ENCODE data around the gene RFPL3. TPM values are rescaled to one million over a fixed set of nuclear protein-coding genes. Genes with fewer than 3 reads are reported as not detected.
"Not testable (repeated sequence)": the region's sequence is repeated elsewhere in the genome, so short reads cannot be mapped to it uniquely, and the experiment has no call there.

RFPL3 gene
- total RNA-seq, 6 donors from 2014 or later = not detected

GRCh38 chr22:32341122-32341740 is 16.4 kb upstream of the RFPL3 start:
- 81 to 82% methylated on average over 13 of the region's 13 CpGs for WGBS, 2 donors
- no peak for TF ChIP-seq POLR2AphosphoS5 (IDR thresholded peaks at IDR 0.05)
- H3K4me3 ChIP-seq = no peak overlapping the region
- H3K36me3 ChIP-seq = no peaks in the 10 kb centered on the region
- H3K27me3 ChIP-seq = no peaks in the 10 kb centered on the region
- no peak overlapping the region for H3K27ac ChIP-seq
- no peak for DNase-seq
- no peaks in the 10 kb centered on the region for H3K9me3 ChIP-seq
- ATAC-seq (ENCODE audit: low FRiP score in 2 of 2) = peak in 1 of 2 donors; percentile 22
- peaks cover 3 to 10% (median 7%) of the 10 kb centered on the region in 4 donors for H3K4me1 ChIP-seq

- no peaks in the 10 kb centered on the region for H3K27me3 ChIP-seq
- no peak overlapping the region for H3K27ac ChIP-seq
- 82 to 85% methylated on average over 2 of the region's 2 CpGs for WGBS, 2 donors
Measured at GRCh38 chr22:32342977-32343376, 14.7 kb upstream of the RFPL3 start.

GRCh38 chr22:32343941-32344340 is 13.7 kb upstream of the RFPL3 start:
- H3K4me1 ChIP-seq = no peaks in the 10 kb centered on the region
- TF ChIP-seq POLR2AphosphoS5 (IDR thresholded peaks at IDR 0.05) (no peak), POLR2A (IDR thresholded peaks at IDR 0.05) (no peak), EP300 (IDR thresholded peaks at IDR 0.05) (no peak), CTCF (IDR thresholded peaks at IDR 0.05) (no peak)
- no peak overlapping the region for H3K4me3 ChIP-seq
- 47 to 71% methylated on average over 5 of the region's 5 CpGs for WGBS, 2 donors
- H3K27me3 ChIP-seq = no peaks in the 10 kb centered on the region
- no peak for DNase-seq
- ATAC-seq (ENCODE audit: low FRiP score in 2 of 2) = no peak
- H3K27ac ChIP-seq = no peak overlapping the region
- no peaks in the 10 kb centered on the region for H3K36me3 ChIP-seq
- H3K9me3 ChIP-seq = no peaks in the 10 kb centered on the region

More at GRCh38 chr22:32342977-32343376, 14.7 kb upstream of the RFPL3 start:
- Histone ChIP-seq H3K36me3 (no peaks in the 10 kb centered on the region), H3K4me3 (no peak overlapping the region), H3K4me1 (peaks cover 0 to 5% (median 5%) of the 10 kb centered on the region in 4 donors), H3K9me3 (no peaks in the 10 kb centered on the region)
- TF ChIP-seq POLR2A (IDR thresholded peaks at IDR 0.05) = no peak
- TF ChIP-seq POLR2AphosphoS5 (IDR thresholded peaks at IDR 0.05) = no peak
- no peak for TF ChIP-seq EP300 (IDR thresholded peaks at IDR 0.05)
- no peak for TF ChIP-seq CTCF (IDR thresholded peaks at IDR 0.05)
- DNase-seq (no peak), ATAC-seq (ENCODE audit: low FRiP score in 2 of 2) (no peak)

DNA sequence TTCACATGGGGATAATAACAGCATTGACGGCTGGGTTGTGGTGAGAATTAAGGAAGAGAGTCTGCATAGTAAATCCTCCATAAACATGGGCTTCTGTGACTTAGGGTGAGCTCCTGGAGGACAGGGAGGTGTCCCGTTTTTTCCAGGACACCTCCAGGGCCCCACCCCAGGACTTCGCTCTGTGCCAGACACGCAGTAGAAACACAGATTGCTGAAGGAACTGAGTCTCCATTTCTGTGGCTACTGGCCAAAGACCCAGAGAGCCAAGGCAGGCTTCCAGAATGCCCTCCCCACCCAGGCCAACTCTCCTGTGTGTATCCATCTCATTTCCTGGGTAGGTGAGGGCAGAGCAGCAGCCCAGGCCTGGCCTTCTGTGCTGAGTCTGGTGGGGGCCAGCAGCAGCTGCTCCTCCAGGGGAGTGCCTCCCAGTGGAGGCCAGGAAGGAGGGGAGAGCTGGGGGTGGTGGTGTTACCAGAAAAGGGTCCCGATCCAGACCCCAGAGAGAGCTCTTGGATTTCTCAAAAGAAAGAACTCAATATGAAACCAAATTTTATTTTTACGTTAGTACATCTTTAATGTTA is 9.5 kb upstream of the RFPL3 start:
- Histone ChIP-seq H3K4me1 (no peaks in the 10 kb centered on the region), H3K27ac (no peak overlapping the region), H3K27me3 (no peaks in the 10 kb centered on the region), H3K9me3 (no peaks in the 10 kb centered on the region), H3K36me3 (no peaks in the 10 kb centered on the region), H3K4me3 (no peak overlapping the region)
- no peak for ATAC-seq (ENCODE audit: low FRiP score in 2 of 2)
- no peak for DNase-seq
- WGBS, 2 donors = 72 to 88% methylated on average over 6 of the region's 6 CpGs
- TF ChIP-seq EP300 (IDR thresholded peaks at IDR 0.05) = no peak
- no peak for TF ChIP-seq POLR2AphosphoS5 (IDR thresholded peaks at IDR 0.05)
- no peak for TF ChIP-seq CTCF (IDR thresholded peaks at IDR 0.05)
- TF ChIP-seq POLR2A (IDR thresholded peaks at IDR 0.05) = no peak

GRCh38 chr22:32351875-32352274 is 5.8 kb upstream of the RFPL3 start:
- not testable (repeated sequence) for H3K27me3 ChIP-seq; ATAC-seq (ENCODE audit: low FRiP score in 2 of 2); H3K9me3 ChIP-seq; H3K27ac ChIP-seq; H3K4me3 ChIP-seq; H3K36me3 ChIP-seq; H3K4me1 ChIP-seq; DNase-seq
- WGBS, 2 donors = 94 to 100% methylated on average over 1 of the region's 1 CpG

DNA sequence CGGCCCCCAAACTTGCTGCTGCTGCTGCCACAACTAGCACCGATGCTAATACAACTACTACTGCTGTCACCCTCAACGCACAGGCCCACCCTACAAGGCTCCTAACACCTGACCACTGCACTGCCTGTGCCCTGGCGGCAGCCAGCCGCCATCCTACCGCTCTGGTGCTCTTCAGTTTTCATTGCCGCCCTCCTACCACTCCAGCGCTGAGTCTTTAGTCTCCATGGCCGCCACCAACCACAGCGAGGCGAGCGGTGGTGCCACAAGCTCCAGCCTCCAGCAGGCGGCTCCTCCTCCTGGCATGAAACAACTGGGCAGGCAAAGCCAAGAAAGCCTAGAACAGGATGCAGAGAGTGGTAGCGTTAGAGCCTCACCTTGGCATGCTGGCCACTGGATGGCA is 5.0 kb upstream of the RFPL3 start:
- peak in 1 of 2 donors; percentile 71 for DNase-seq
- Histone ChIP-seq H3K27ac (no peak overlapping the region), H3K4me1 (no peaks in the 10 kb centered on the region), H3K36me3 (no peaks in the 10 kb centered on the region), H3K27me3 (no peaks in the 10 kb centered on the region), H3K9me3 (no peaks in the 10 kb centered on the region), H3K4me3 (no peak overlapping the region)
- ATAC-seq (ENCODE audit: low FRiP score in 2 of 2) = peak in 1 of 2 donors; percentile 20
- WGBS, 2 donors = 92 to 94% methylated on average over 14 of the region's 14 CpGs
- TF ChIP-seq CTCF (IDR thresholded peaks at IDR 0.05) = no peak
- TF ChIP-seq POLR2AphosphoS5 (IDR thresholded peaks at IDR 0.05) = no peak
- TF ChIP-seq POLR2A (IDR thresholded peaks at IDR 0.05) = no peak
